ENCODE measurements around the gene TMEM260. TPM values are rescaled to one million over a fixed set of nuclear protein-coding genes. Genes with fewer than 3 reads are reported as not detected.

The TMEM260 gene
- total and polyA plus RNA-seq, 11 donors, result 2.5 to 12.8 (median 5.2) TPM

DNA sequence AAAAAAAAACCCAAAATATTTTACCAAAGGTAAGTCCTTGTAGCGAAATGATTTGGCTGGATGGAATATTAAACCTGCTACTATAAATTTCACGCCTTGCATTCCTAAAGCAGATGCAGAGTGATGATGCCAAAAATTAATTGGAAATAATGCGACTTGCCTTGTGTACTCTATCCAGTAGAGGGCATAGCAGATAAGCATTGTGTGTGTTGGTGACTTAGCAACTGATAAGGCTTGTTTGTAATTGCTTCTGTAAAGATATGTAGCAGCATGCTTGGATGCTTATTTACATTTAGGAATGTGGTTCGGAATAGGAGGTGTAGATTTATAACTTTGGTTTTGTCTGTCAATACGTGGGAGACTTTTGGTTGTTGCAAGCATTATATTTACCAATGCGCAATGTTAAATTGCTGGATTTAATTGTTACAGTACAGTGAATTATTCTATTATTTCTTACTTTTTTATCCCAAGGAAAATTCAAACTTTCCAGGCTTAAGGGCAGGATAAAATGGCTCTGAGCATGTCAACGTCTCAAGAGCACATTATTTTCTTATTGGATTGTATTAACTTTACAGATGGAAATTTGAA is 80.5 kb downstream of the TMEM260 start:
- Histone ChIP-seq H3K9me3 (no peaks in the 10 kb centered on the region), H3K27me3 (peaks cover 0 to 4% (median 0%) of the 10 kb centered on the region in 9 donors), H3K4me3 (no peak overlapping the region), H3K4me1 (peaks cover 0 to 5% (median 0%) of the 10 kb centered on the region in 12 donors), H3K27ac (no peak overlapping the region), H3K36me3 (no peaks in the 10 kb centered on the region)
- TF ChIP-seq, protein P1, sequence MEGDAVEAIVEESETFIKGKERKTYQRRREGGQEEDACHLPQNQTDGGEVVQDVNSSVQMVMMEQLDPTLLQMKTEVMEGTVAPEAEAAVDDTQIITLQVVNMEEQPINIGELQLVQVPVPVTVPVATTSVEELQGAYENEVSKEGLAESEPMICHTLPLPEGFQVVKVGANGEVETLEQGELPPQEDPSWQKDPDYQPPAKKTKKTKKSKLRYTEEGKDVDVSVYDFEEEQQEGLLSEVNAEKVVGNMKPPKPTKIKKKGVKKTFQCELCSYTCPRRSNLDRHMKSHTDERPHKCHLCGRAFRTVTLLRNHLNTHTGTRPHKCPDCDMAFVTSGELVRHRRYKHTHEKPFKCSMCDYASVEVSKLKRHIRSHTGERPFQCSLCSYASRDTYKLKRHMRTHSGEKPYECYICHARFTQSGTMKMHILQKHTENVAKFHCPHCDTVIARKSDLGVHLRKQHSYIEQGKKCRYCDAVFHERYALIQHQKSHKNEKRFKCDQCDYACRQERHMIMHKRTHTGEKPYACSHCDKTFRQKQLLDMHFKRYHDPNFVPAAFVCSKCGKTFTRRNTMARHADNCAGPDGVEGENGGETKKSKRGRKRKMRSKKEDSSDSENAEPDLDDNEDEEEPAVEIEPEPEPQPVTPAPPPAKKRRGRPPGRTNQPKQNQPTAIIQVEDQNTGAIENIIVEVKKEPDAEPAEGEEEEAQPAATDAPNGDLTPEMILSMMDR (IDR thresholded peaks at IDR 0.05), result peak in 10 of 12 donors; percentile 17 to 52 (median 40)
- TF ChIP-seq POLR2A (IDR thresholded peaks at IDR 0.05), result no peak
- intact Hi-C loops (cut with DNase I), result loop anchor here in 1 of 10 donors (10.0 kb wide), 1 partner anchor 655 kb away; no protein-coding TSS in a partner anchor
- DNase-seq (no peak), ATAC-seq (peak in 1 of 4 donors; percentile 42)
- WGBS, 4 donors, result 31 to 37% (median 35%) methylated on average over 7 of the region's 7 CpGs

DNA sequence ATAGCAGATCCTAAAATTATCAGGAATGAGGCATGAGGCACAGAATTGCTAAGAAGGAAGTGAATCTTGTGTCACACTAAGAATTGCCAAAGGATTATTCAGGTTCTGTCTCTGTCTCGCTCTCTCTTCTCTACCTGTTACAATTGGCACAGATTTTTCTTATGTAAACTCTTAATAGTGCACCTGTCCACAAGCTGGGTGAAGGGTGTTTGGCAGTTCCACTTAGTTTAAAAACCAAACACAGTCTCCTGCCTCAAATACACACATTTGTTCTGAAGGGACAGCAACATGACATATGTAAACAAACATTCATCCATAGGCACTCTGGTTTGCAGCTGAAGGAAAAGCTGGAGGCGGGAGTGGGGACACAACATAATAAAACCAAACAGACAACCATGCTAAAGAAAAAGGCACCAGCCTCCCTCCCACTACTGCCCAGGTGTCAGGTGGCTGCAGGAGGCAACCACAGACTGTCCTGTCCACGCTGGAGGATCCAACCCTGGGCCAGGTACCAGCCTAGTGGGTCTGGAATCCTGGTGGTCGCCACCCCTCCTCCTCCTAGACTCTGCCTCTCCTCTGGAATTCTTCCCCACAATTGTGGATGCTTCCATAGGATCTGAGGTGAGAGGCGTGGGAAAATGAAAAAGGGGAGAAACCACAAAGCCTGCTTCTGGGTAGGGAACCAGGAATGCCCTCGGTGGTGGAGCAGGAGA is 81.2 kb downstream of the TMEM260 start:
- DNase-seq (no peak), ATAC-seq (no peak)
- intact Hi-C loops (cut with DNase I), result loop anchor here in 1 of 10 donors (10.0 kb wide), 1 partner anchor 654 kb away; no protein-coding TSS in a partner anchor
- Histone ChIP-seq H3K36me3 (no peaks in the 10 kb centered on the region), H3K27me3 (peaks cover 0 to 4% (median 0%) of the 10 kb centered on the region in 9 donors), H3K4me3 (no peak overlapping the region), H3K9me3 (no peaks in the 10 kb centered on the region), H3K4me1 (peaks cover 0 to 5% (median 0%) of the 10 kb centered on the region in 12 donors), H3K27ac (no peak overlapping the region)
- 52 to 72% (median 66%) methylated on average over 6 of the region's 6 CpGs for WGBS, 4 donors
- no peak for TF ChIP-seq POLR2A (IDR thresholded peaks at IDR 0.05)
- TF ChIP-seq, protein P1 (IDR thresholded peaks at IDR 0.05), result no peak

DNA sequence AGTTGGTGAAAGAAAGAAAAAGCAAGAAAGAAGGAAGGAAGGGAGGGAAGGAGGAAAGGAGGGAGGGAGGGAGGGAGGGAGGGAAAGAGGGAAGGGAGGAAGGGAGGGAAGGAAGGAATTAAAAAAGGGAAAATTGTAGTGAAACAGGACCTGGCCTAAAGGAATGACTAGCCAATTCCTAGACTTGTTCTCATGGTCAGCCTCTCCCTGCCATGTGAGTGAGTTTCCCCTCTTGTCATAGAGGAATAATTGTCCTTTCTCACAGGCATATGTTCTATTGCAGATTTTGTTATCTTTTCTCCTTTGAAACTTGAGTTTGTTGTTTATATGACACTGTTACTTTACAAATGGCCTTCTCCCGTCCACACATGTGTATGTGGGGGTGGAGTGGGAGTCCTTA is 81.9 kb downstream of the TMEM260 start:
- DNase-seq (no peak), ATAC-seq (no peak)
- H3K4me3 ChIP-seq, result no peak overlapping the region
- peaks cover 0 to 5% (median 0%) of the 10 kb centered on the region in 12 donors for H3K4me1 ChIP-seq
- H3K27ac ChIP-seq, result no peak overlapping the region
- no peaks in the 10 kb centered on the region for H3K9me3 ChIP-seq
- intact Hi-C loops (cut with DNase I), result loop anchor here in 1 of 10 donors (10.0 kb wide), 1 partner anchor 653 kb away; no protein-coding TSS in a partner anchor
- H3K36me3 ChIP-seq, result no peaks in the 10 kb centered on the region
- peaks cover 0 to 5% (median 0%) of the 10 kb centered on the region in 9 donors for H3K27me3 ChIP-seq
- no peak for TF ChIP-seq POLR2A (IDR thresholded peaks at IDR 0.05)
- TF ChIP-seq, protein P1 (IDR thresholded peaks at IDR 0.05), result no peak
- WGBS, 4 donors, result 64 to 88% (median 77%) methylated on average over 1 of the region's 1 CpG

DNA sequence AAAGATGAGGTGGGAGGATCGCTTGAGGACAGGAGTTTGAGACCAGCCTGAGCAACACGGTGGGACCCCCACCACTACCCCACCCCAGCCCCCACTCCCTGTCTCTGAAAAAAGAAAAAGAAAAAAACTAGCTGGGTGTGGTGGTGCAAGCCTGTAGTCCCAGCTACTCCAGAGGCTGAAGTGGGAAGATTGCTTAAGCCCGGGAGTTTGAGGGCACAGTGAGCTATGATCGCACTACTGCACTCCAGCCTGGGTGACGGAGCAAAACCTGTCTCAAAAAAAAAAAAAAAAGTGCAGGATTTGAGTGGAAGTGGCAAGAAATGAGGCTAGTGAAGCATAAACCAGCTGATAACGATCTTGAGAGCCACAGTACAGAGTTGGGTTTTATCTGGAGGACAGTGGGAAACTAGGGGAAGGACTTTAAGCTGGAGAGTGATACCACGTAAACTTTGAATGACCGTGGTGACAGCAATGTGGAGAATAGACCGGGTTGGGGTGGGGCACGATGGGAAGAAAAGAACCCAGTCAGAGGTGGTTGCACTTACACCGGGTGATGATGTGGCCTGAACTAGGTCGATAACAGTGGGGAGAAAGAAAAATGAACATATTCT is 85.3 kb downstream of the TMEM260 start:
- DNase-seq, result no peak
- H3K4me1 ChIP-seq, result peaks cover 0 to 2% (median 0%) of the 10 kb centered on the region in 12 donors
- 69 to 79% (median 76%) methylated on average over 11 to 12 of the region's 12 CpGs for WGBS, 4 donors
- no peak for ATAC-seq
- H3K9me3 ChIP-seq, result no peaks in the 10 kb centered on the region
- no peak overlapping the region for H3K4me3 ChIP-seq
- intact Hi-C loops (cut with DNase I), result loop anchor here in 1 of 10 donors (10.0 kb wide), 1 partner anchor 650 kb away; no protein-coding TSS in a partner anchor
- no peak overlapping the region for H3K27ac ChIP-seq
- H3K27me3 ChIP-seq, result peaks cover 0 to 6% (median 0%) of the 10 kb centered on the region in 9 donors
- TF ChIP-seq POLR2A (IDR thresholded peaks at IDR 0.05), result no peak
- TF ChIP-seq, protein P1 (IDR thresholded peaks at IDR 0.05), result no peak
- no peaks in the 10 kb centered on the region for H3K36me3 ChIP-seq
